IMR-90 (cell line): ENCODE data around the gene YBX2. TPM values are rescaled to one million over a fixed set of nuclear protein-coding genes. Genes with fewer than 3 reads are reported as not detected.

Experiments
- ATAC-seq: fragments of 200-7000 bp; cut with Tn5 transposase; 2 replicates; pipeline ENCODE4 v1.9.1; 2020; ENCODE audit warnings: low read depth, mild to moderate bottlenecking, moderate library complexity
- BruUV-seq: library from RNA; stranded (reverse); fragments of 400-500 nt; replicated peaks from 2 replicates; lab custom pipeline; 2021; lab: Mats Ljungman, UMichigan
- CTCF ChIA-PET: fragments of 300-600 bp; formaldehyde crosslinking; extraction: SDS; loops from one replicate; lab custom pipeline; 2021; ENCODE audit warnings: antibody characterized with exemption; lab: Yijun Ruan, JAX
- POLR2A ChIA-PET: fragments of 300-600 bp; sonication (Branson Sonifier 250); formaldehyde crosslinking; loops from one replicate; lab custom pipeline; 2022; ENCODE audit warnings: antibody characterized with exemption; ENCODE audit not compliant: unreplicated experiment; lab: Charles Lee
- DNase-seq: peaks from one replicate; pipeline ENCODE4 v3.0.0; 2013
- H2AFZ ChIP-seq: replicated peaks from 2 replicates; pipeline ENCODE3; 2013; ENCODE audit warnings: low read length, mild to moderate bottlenecking; ENCODE audit not compliant: poor library complexity
- H2AK5ac ChIP-seq: 2 replicates; pipeline ENCODE4 v1.6.1; 2013; ENCODE audit warnings: low read depth, low read length, inconsistent platforms
- H2AK9ac ChIP-seq: replicated peaks from 2 replicates; pipeline ENCODE3; 2013; ENCODE audit warnings: mild to moderate bottlenecking, low read depth, low read length, moderate library complexity; ENCODE audit not compliant: poor library complexity
- H2BK120ac ChIP-seq: 2 replicates; pipeline ENCODE4 v1.6.1; 2013; ENCODE audit warnings: low read depth, low read length, inconsistent platforms
- H2BK15ac ChIP-seq: 3 replicates; pipeline ENCODE4 v1.6.1; 2013; ENCODE audit warnings: low read depth, low read length, inconsistent platforms
- H2BK20ac ChIP-seq: 2 replicates; pipeline ENCODE4 v1.6.1; 2013; ENCODE audit warnings: low read depth, mild to moderate bottlenecking, inconsistent platforms, low read length, moderate library complexity
- H2BK5ac ChIP-seq: 2 replicates; pipeline ENCODE4 v1.6.1; 2013; ENCODE audit warnings: mild to moderate bottlenecking, low read depth, low read length, inconsistent platforms; ENCODE audit not compliant: poor library complexity, severe bottlenecking
- H3K14ac ChIP-seq: replicated peaks from 2 replicates; pipeline ENCODE4 v1.6.1; 2013; ENCODE audit warnings: low read depth, low read length, inconsistent platforms
- H3K18ac ChIP-seq: 2 replicates; pipeline ENCODE4 v1.6.1; 2013; ENCODE audit warnings: low read depth, low read length, control low read depth
- H3K23ac ChIP-seq: 2 replicates; pipeline ENCODE4 v1.6.1; 2013; ENCODE audit warnings: low read depth, low read length, inconsistent platforms
- H3K27ac ChIP-seq: 2 replicates; pipeline ENCODE4 v1.5.1; 2013; ENCODE audit warnings: mild to moderate bottlenecking, control low read depth, low read length; ENCODE audit not compliant: insufficient read depth
- H3K27me3 ChIP-seq: 2 replicates; pipeline ENCODE4 v1.6.1; 2013; ENCODE audit warnings: low read length; ENCODE audit not compliant: control insufficient read depth, insufficient read depth
- H3K36me3 ChIP-seq: 2 replicates; pipeline ENCODE4 v1.6.1; 2013; ENCODE audit warnings: low read length, mixed read lengths; ENCODE audit not compliant: control insufficient read depth, insufficient read depth
- H3K4ac ChIP-seq: 2 replicates; pipeline ENCODE4 v1.6.1; 2013; ENCODE audit warnings: low read depth, low read length, inconsistent platforms
- H3K4me1 ChIP-seq: 2 replicates; pipeline ENCODE4 v1.6.1; 2013; ENCODE audit warnings: low read length, mixed read lengths; ENCODE audit not compliant: control insufficient read depth, insufficient read depth
- H3K4me2 ChIP-seq: 2 replicates; pipeline ENCODE4 v1.6.1; 2013; ENCODE audit warnings: low read depth, mild to moderate bottlenecking, control low read depth, low read length, moderate library complexity
- H3K4me3 ChIP-seq: 2 replicates; pipeline ENCODE4 v1.5.1; 2013; ENCODE audit warnings: low read depth, mild to moderate bottlenecking, control low read depth, low read length, moderate library complexity; ENCODE audit not compliant: insufficient read depth
- H3K56ac ChIP-seq: 2 replicates; pipeline ENCODE4 v1.6.1; 2013; ENCODE audit warnings: low read length, inconsistent platforms; ENCODE audit not compliant: insufficient read depth; ENCODE audit errors: extremely low read depth
- H3K79me1 ChIP-seq, 2 experiments: 2 replicates each; pipeline ENCODE4 v1.6.1; 2013; ENCODE audit warnings: low read length in 2 of 2, inconsistent platforms in 1 of 2, low read depth in 1 of 2
- H3K9ac ChIP-seq: 2 replicates; pipeline ENCODE4 v1.6.1; 2013; ENCODE audit warnings: low read depth, low read length, control low read depth
- H3K9me1 ChIP-seq: 2 replicates; pipeline ENCODE4 v1.6.1; 2013; ENCODE audit warnings: low read length, inconsistent platforms; ENCODE audit not compliant: insufficient read depth
- H3K9me3 ChIP-seq: 2 replicates; pipeline ENCODE4 v1.6.1; 2013; ENCODE audit warnings: low read length; ENCODE audit not compliant: control insufficient read depth, insufficient read depth
- H4K20me1 ChIP-seq: 2 replicates; pipeline ENCODE4 v1.6.1; 2013; ENCODE audit warnings: low read length, inconsistent platforms; ENCODE audit not compliant: insufficient read depth
- H4K5ac ChIP-seq: 2 replicates; pipeline ENCODE4 v1.6.1; 2013; ENCODE audit warnings: mild to moderate bottlenecking, low read depth, low read length, control low read depth
- H4K8ac ChIP-seq, 2 experiments: 2 replicates each; pipeline ENCODE4 v1.6.1; 2013; ENCODE audit warnings: low read depth in 2 of 2, low read length in 2 of 2, control low read depth in 1 of 2, inconsistent platforms in 1 of 2
- H4K91ac ChIP-seq: 2 replicates; pipeline ENCODE4 v1.6.1; 2013; ENCODE audit warnings: low read depth, low read length, inconsistent platforms; ENCODE audit not compliant: insufficient read depth
- CHD1 ChIP-seq: IDR thresholded peaks from 2 replicates; pipeline ENCODE4 v1.6.1; 2012; ENCODE audit warnings: low read depth, low read length, improper control_type of control experiment
- FOS ChIP-seq: fragments of 150-350 bp; IDR thresholded peaks from 2 replicates; pipeline ENCODE4 v1.6.1; 2016; ENCODE audit warnings: low read depth, low read length
- MAZ ChIP-seq: IDR thresholded peaks from 2 replicates; pipeline ENCODE4 v1.6.1; 2012; ENCODE audit warnings: low read depth, mild to moderate bottlenecking, low read length, improper control_type of control experiment, moderate library complexity, borderline replicate concordance
- MXI1 ChIP-seq: IDR thresholded peaks from 2 replicates; pipeline ENCODE4 v1.6.1; 2012; ENCODE audit warnings: low read depth, mild to moderate bottlenecking, low read length, moderate library complexity, borderline replicate concordance
- SMC3 ChIP-seq: fragments of 150-350 bp; IDR thresholded peaks from 2 replicates; pipeline ENCODE4 v1.6.1; 2016; ENCODE audit warnings: low read depth, mild to moderate bottlenecking, antibody characterized with exemption, low read length, moderate library complexity
- WGBS, 2 experiments: methylation state at CpG; one replicate each; pipeline versions ENCODE4 v1.1.5 to v1.1.7; 2013; ENCODE audit warnings: missing lambda C conversion rate in 2 of 2; ENCODE audit not compliant: insufficient read length in 1 of 2; ENCODE audit errors: extremely low coverage in 2 of 2; 5-methylcytosine and 5-hydroxymethylcytosine counted together
- dilution Hi-C: fragments of 300-500 bp; cut with HindIII; formaldehyde crosslinking; loops from one replicate; pipeline ENCODE4 v1.14.3; 2018; ENCODE audit warnings: low sequenced_read_pairs; ENCODE audit not compliant: unreplicated experiment
- in situ Hi-C: fragments of 300-500 bp; cut with MboI; formaldehyde crosslinking; loops from 3 replicates; pipeline ENCODE4 v1.14.3; 2019; ENCODE audit warnings: low sequenced_read_pairs, inconsistent platforms, mixed read lengths
- intact Hi-C: fragments of 100-400 bp; cut with micrococcal nuclease; formaldehyde crosslinking; loops from 2 replicates; pipeline ENCODE4 v1.10.0; 2022
- polyA plus RNA-seq, 3 experiments: library from polyadenylated mRNA; depleted of rRNA; stranded (reverse); fragments of >200 nt; gene quantifications; 2 replicates each; pipeline ENCODE4 v1.2.3, GENCODE V29; 2012; ENCODE audit warnings: low replicate concordance in 1 of 3
- total RNA-seq: library from RNA; depleted of rRNA; stranded (reverse); fragments of >200 nt; gene quantifications from 2 replicates; pipeline ENCODE4 v1.2.3, GENCODE V29; 2012

YBX2 gene
- total and polyA plus RNA-seq, 2 of the 4 experiments (the other 2 are of a cell fraction): 0.17 TPM; not detected in 1

DNA sequence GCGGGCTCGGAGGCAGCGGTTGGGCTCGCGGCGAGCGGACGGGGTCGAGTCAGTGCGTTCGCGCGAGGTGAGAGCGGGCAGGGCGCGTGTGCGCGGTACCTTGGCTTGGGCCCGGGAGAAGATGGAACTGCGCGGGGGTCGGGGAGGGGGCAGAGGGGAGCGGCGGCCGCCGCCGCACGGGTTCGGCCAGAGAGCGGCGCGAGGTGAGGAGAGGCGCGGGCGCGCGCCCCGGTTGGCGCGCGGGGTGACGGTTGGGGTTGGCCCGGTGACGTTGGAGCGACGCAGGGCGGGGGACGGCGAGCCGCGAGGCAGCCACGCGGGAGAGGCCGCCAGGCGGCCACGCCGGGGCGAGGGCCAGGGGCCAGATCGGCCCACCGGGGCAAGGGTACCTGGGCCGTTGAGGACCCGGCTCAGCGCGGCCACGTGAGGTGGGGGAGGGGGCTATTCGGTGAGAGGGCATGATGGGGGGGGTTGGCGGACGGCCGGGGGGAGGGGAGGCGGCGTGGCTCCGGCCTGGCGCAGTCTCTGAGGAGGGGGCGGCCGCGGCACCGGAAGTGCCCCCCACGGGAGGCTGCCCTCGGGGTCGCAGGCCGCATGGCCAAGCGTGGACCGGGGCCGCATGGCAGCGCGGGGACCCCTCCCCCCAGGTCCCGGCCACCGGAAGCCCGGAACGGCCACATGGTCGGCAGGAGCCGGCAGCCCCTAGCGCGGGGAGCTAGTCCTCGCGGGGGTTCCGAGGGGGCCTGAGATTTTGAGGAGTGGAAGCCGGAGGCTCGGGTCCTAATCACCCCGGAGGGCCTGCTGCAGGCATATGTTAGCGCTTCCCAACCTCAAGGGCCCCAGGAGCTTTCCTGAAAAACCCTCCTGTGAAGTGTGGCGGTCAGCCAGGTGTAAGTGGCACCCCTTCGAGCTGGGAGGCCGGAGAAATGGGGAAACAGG is 13.5 kb upstream of the YBX2 start:
- peak overlapping the region; percentile 87 for H2BK5ac ChIP-seq
- peak overlapping the region; percentile 98 for H3K4me2 ChIP-seq
- POLR2A ChIA-PET: no interaction called here
- H2BK15ac ChIP-seq: no peak overlapping the region
- H2AK5ac ChIP-seq: peak overlapping the region; percentile 87; the same call in 1 of the 2 replicates
- H2AK9ac ChIP-seq: peak overlapping the region; percentile 99
- peak overlapping the region; percentile 54 for H4K91ac ChIP-seq
- no peaks in the 10 kb centered on the region; the same call in 1 of the 2 replicates for H3K4me1 ChIP-seq
- TF ChIP-seq SMC3: no peak
- TF ChIP-seq MXI1: peak; percentile 71
- TF ChIP-seq CHD1: no peak
- TF ChIP-seq MAZ: peak; percentile 6; the same call in 1 of the 2 replicates
- TF ChIP-seq FOS: no peak
- DNase-seq: peak; percentile 34
- no peak overlapping the region for H4K5ac ChIP-seq
- 0 out of 2 replicates have a peak overlapping the region, but pooled peaks have one; percentile 1 for H2BK120ac ChIP-seq
- H3K18ac ChIP-seq: no peak overlapping the region; the same call in 1 of the 2 replicates
- BruUV-seq: no TSS peak
- H3K36me3 ChIP-seq: peaks cover 23% of the 10 kb centered on the region
- dilution Hi-C loops (no loop called here), in situ Hi-C loops (loop anchor here (10.0 kb wide), 1 partner anchor 263 kb away; the partner anchor contains the start of gene SLC16A11), intact Hi-C loops (no loop called here)
- H2AFZ ChIP-seq: peak overlapping the region; percentile 85
- CTCF ChIA-PET: no interaction called here
- ATAC-seq: peak; percentile 13
- H4K20me1 ChIP-seq: peaks cover 46% of the 10 kb centered on the region
- 1% methylated on average over 34 of the region's 104 CpGs; no CpG with 5 or more reads in 1 of the 2 experiments for WGBS, 2 experiments
- H3K79me1 ChIP-seq: peaks cover 13 to 41% of the 10 kb centered on the region in 2 experiments; a peak in 3 of 4 replicates
- H3K23ac ChIP-seq: peak overlapping the region; percentile 78; the same call in 1 of the 2 replicates
- peak overlapping the region; percentile 50 for H3K14ac ChIP-seq
- peak overlapping the region; percentile 76 for H3K56ac ChIP-seq
- H3K27me3 ChIP-seq: no peaks in the 10 kb centered on the region
- peak overlapping the region; percentile 68 for H3K4me3 ChIP-seq
- peak overlapping the region; percentile 74 for H3K27ac ChIP-seq
- H3K9ac ChIP-seq: peak overlapping the region; percentile 77
- peaks cover 9% of the 10 kb centered on the region for H3K9me1 ChIP-seq
- H4K8ac ChIP-seq: peak overlapping the region in 1 of 2 experiments; percentile 69; a peak in 1 of 4 replicates
- no peaks in the 10 kb centered on the region for H3K9me3 ChIP-seq
- peak overlapping the region; percentile 78 for H3K4ac ChIP-seq
- no peak overlapping the region for H2BK20ac ChIP-seq
